NCI-H187 (cell line): Measurements from ENCODE around the gene TMEM63B.
"Not testable (repeated sequence)": the region's sequence is repeated elsewhere in the genome, so short reads cannot be mapped to it uniquely, and the experiment has no call there.

ENCODE experiments used
- DNase-seq, 2 experiments: peaks; one replicate each; lab custom pipeline; 2025; lab: John Stamatoyannopoulos, UW

TMEM63B gene

DNA sequence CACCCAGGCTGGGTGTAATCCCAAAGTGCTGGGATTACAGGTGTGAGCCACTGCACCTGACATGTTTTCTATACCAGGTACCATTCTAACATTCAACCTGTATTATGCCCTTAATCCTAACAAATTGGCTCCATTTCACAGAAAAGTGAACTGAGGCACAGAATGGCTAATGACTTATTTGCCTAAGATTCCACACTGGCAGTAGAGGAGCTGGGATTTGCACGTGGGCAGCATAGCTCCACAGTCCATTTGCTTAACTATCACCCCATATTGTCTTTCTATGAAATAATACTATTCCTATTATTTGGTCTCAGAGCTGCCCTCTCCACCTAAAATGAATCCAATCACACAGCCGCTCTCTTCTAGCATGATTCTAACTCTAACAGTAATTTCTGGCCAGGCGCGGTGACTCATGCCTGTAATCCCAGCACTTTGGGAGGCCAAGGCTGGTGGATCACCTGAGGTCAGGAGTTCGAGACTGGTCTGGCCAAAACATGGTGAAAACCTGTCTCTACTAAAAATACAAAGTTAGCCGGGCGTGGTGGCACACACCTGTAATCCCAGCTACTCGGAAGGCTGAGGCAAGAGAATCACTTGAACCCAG is 66.1 kb downstream of the TMEM63B start:
- no peak for DNase-seq

DNA sequence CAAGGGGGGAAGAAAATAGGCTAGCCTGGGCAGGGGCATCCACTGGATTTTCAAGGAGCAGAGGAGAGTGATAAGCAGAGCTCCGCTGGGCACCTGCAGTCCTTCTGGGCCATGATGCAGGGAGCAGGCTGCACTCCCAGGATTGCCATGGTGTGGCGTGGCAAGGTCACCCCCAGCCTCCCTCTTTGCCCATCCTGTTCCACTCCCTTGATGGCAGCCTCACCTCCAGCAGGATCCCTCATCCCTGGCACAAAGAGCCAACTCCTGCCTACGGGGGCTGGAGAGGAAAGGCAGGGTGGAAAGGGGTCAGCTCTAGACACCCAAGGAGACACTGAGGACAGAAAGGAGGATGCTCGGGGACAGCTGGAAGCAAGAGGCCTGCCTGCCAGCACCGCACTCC is 67.0 kb downstream of the TMEM63B start:
- DNase-seq: no peak

DNA sequence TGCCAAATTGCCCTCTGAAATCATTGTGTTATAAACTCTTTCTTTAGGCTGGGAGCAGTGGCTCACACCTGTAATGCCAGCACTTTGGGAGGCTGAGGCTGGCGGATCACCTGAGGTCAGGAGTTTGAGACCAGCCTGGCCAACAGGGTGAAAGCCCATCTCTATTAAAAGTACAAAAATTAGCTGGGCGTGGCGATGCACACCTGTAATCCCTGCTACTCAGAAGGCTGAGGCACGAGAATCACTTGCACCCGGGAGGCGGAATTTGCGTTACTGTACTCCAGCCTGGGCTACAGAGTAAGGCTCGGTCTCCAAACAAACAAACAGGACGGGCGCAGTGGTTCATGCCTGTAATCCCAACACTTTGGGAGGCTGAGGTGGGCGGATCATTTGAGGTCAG is 69.0 kb downstream of the TMEM63B start:
- DNase-seq: not testable (repeated sequence)

DNA sequence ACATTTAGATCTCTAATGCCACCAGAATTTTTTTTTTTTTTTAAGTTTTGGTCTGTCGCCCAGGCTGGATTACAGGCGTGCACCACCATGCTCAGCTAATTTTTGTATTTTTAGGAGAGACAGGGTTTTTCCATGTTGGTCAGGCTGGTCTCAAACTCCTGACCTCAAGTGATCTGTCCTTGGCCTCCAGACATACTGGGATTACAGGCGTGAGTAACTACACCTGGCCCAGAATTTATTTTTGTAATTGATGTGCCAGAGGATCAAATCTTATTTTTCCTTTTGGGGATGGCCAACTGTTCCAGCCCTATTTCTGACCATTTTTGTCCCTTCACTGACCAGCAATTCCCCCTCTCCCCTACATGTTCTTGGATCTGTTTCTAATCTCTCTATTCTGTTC is 71.3 kb downstream of the TMEM63B start:
- no peak for DNase-seq

DNA sequence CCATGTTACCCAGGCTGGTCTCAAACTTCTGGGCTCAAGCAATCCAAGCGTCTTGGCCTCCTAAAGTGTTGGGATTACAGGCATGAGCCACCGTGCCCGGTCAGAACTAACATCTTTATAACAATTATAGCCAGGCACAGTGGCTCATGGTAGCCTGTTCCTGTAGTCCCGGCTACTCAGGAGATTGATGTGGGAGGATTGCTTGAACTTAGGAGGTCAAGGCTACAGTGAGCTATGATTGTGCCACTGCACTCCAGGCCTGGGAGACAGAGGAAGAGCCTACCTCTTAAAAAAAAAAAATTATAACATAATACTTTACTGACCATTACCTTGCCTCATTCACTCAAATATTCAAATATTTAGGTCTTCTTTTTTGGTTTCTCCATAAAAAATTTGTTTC is 72.5 kb downstream of the TMEM63B start:
- DNase-seq: no peak

DNA sequence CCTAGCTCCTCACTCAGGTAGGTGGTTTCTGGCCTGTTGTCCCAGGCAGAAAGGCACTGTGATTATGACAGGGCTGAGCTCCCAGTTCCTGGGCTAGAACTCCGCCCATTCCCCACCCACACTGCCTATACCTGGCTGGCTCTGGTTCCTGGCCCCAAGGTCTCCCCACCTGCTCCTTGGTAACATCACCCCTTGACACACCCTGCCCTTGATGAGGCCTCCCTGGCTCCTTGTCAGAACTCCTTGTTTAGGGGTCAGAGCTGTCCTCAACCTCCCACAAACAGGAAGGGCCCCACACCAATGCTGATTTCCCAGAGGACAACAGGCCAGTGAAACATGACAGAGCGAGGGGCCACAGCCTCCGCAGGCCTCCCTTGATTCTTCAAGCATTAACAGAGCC is 73.8 kb downstream of the TMEM63B start:
- DNase-seq: no peak

DNA sequence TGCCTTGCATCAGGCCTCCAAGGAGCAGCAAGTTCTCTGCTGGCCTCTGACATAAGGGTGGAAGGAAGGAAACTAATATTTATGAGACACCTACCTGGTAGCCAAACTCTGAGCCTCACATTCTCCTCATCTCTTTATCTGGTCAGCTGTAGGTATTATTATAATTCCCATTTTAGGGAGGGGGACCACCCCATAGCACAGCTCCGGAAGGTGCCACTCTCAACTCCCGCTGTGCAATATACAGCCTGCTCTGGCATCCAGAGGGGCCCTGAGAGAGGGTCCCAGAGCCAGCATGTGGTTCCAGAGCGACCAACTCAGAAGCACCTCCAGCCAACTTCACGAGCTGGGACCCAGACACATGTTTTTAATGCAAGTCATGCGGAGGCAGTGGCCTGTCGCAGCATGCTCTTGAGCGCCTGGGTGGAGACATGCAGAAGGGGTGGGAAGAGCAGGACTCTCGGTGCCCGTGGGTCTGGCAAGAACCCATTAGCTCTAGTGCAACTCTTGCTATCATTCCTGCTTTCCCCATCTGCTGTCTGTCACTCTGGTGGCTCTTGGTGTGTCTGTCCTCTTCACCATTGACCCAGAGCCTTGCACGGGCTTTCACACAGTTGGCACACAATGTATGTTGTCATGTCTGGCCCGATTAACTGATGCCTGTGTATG is 74.4 kb downstream of the TMEM63B start:
- no peak for DNase-seq

DNA sequence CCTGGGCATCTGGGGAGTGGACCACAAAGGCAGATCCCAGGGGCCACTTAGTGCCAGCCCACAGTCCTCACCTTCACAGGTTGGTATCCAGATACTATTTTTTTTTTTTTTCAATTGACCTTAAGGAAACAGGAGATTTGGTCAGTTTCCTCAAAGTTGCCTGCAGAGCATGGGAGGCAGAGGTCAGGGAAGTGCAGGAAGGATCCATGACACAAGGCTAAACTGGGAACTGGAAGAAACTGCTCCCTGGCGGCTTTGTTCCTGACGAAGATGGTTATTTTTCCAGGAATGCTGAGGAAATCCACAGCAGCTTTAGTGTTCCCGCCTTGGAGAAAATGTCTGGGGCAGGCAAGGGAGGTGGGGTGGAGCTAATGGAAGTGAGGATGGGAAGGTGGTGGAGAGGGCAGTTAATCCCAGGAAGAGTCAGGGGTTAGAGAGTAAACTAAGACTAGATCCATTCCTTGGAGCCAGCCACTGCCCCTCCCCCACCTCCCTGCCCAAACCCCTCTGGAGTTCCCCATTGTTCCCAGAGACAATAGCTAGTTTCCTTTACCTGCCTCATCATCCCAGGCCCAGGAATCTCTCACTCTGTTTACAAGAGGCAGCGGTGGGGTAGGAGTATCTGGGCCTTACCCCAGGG is 75.1 kb downstream of the TMEM63B start:
- DNase-seq: no peak

DNA sequence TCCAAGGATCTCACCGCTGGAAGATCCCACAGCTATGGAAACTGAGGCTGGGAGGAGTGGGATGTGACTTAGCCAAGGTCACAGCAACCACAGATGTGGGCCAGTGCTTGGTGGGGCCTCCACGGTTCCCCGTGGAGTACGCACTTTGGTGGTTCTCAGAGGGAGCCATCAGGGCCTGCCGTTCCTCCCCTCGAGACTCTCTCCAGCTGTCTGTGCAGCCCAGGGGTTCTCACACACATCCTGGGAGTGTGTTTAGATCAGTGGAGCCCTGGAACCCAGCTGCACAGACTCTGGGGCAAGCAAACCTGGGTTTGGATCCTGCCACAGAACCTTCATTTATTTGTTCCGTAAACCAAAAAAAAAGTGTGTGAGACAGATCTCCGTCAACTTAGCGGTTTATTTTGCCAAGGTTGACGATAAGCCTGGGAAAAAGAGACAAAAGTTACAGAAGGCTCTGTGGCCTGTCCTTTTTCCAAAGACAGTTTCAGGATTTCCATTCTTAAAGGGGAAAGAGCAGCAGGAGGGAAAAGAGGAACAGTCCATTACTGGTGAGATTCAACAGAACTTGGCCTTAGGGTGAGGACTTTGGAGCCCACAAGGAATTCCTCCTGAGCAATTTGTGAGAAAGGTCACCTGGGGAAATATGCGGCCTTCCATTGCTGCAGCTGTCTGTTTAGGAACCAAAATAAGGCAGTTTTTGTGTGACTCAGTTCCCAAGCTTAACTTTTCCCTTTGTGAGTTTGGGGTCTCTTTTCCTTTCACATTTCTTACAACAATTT is 75.8 kb downstream of the TMEM63B start:
- DNase-seq: no peak

DNA sequence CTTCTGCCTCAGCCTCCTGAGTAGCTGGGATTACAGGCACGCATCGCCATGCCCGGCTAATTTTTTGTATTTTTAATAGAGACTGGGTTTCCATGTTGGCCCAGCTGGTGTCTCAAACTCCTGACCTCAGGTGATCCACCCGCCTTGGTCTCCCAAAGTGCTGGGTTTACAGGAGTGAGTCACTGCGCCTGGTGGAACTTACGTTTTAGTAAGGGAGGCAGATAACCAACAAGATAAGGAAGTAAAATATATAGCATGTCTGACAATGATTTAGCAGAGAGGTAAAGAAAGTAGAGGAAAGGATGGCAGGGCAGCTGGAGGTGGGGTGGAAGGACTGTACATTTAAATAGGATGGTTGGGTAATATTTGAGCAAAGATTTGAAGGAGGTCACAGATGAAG is 76.6 kb downstream of the TMEM63B start:
- DNase-seq: no peak
